Activated naive CD4-positive, alpha-beta T cell treated with anti-CD3 and anti-CD28 coated beads for 36 hours (primary cell): ENCODE measurements around the gene BTBD7. TPM values are rescaled to one million over a fixed set of nuclear protein-coding genes. Genes with fewer than 3 reads are reported as not detected.

Source experiments
- total RNA-seq, 2 experiments: library from RNA; stranded (reverse); gene quantifications; one replicate each; pipeline ENCODE4 v1.2.3, GENCODE V29; 2021

Gene BTBD7
- total RNA-seq, 2 experiments from 2014 or later = 7.2 to 7.7 TPM

Other genes starting within 250 kb of the BTBD7 start
- gene ITPK1, start 217.1 kb downstream of the BTBD7 start, total RNA-seq = 10 to 100 TPM; 12.2 to 18.9 TPM
- 10 to 100 TPM; 11.9 to 13.1 TPM for gene MOAP1, start 148.1 kb downstream of the BTBD7 start, total RNA-seq
- 10 to 100 TPM; 11.4 to 11.6 TPM for gene LYSET, start 147.7 kb downstream of the BTBD7 start, total RNA-seq
- gene GON7, start 126.0 kb downstream of the BTBD7 start, total RNA-seq = 1 to 10 TPM; 4.8 to 7.0 TPM
- gene UBR7, start 125.8 kb downstream of the BTBD7 start, total RNA-seq = 10 to 100 TPM; 43.0 to 45.0 TPM
- under 1 TPM; 0.43 to 0.79 TPM for gene COX8C, start 14.1 kb upstream of the BTBD7 start, total RNA-seq
- gene UNC79, start 97.9 kb upstream of the BTBD7 start, total RNA-seq = under 1 TPM; 0.02 to 0.07 TPM